Panc1 (cell line): ENCODE measurements around the gene TEX22. TPM values are rescaled to one million over a fixed set of nuclear protein-coding genes. Genes with fewer than 3 reads are reported as not detected.

ENCODE experiments used
- ATAC-seq: fragments of 200-7000 bp; cut with Tn5 transposase; 2 replicates; pipeline ENCODE4 v1.9.1; 2020; ENCODE audit warnings: mild to moderate bottlenecking, moderate library complexity
- BruUV-seq: library from RNA; stranded (reverse); fragments of 400-500 nt; replicated peaks from 2 replicates; lab custom pipeline; 2021; lab: Mats Ljungman, UMichigan
- CTCF ChIA-PET: fragments of 300-600 bp; sonication (Branson Sonifier 250); formaldehyde crosslinking; loops from one replicate; lab custom pipeline; 2022; ENCODE audit warnings: antibody characterized with exemption; lab: Charles Lee
- POLR2A ChIA-PET: fragments of 300-600 bp; sonication (Branson Sonifier 250); formaldehyde crosslinking; loops from one replicate; lab custom pipeline; 2022; ENCODE audit warnings: antibody characterized with exemption; lab: Charles Lee
- DNase-seq: peaks from one replicate; pipeline ENCODE4 v3.0.0-alpha.2; 2010; ENCODE audit warnings: low read depth, low spot score
- H3K27ac ChIP-seq: 2 replicates; pipeline ENCODE4 v1.5.1; 2011; ENCODE audit warnings: mild to moderate bottlenecking, low read length, inconsistent platforms
- H3K27me3 ChIP-seq: fragments of 200-500 bp; sonication (Bioruptor generic); 2 replicates; pipeline ENCODE4 v1.6.0; 2014; ENCODE audit warnings: low read length, inconsistent platforms; ENCODE audit not compliant: control insufficient read depth, insufficient read depth
- H3K36me3 ChIP-seq: fragments of 200-500 bp; sonication (Bioruptor generic); 2 replicates; pipeline ENCODE4 v1.5.1; 2014; ENCODE audit warnings: inconsistent platforms, mild to moderate bottlenecking, low read length, moderate library complexity; ENCODE audit not compliant: control insufficient read depth, insufficient read depth
- H3K4me1 ChIP-seq: 2 replicates; pipeline ENCODE4 v1.5.1; 2011; ENCODE audit warnings: inconsistent platforms, mild to moderate bottlenecking, low read length, moderate library complexity; ENCODE audit not compliant: control insufficient read depth, insufficient read depth
- H3K4me3 ChIP-seq, 2 experiments: 2 replicates each; pipeline ENCODE4 v1.5.1; 2011 to 2012; ENCODE audit warnings: low read depth in 2 of 2, low read length in 2 of 2, mild to moderate bottlenecking in 2 of 2, inconsistent platforms in 1 of 2, moderate library complexity in 1 of 2
- H3K9me3 ChIP-seq: fragments of 200-500 bp; sonication (Bioruptor generic); 2 replicates; pipeline ENCODE4 v1.5.1; 2014; ENCODE audit warnings: low read depth, mild to moderate bottlenecking, inconsistent platforms, low read length, moderate library complexity; ENCODE audit not compliant: control insufficient read depth, insufficient read depth
- CTCF ChIP-seq: fragments of 450-650 bp; IDR thresholded peaks from 2 replicates; pipeline ENCODE4 v1.5.1; 2017; ENCODE audit warnings: mild to moderate bottlenecking
- POLR2AphosphoS5 ChIP-seq: IDR thresholded peaks from 2 replicates; pipeline ENCODE4 v1.6.1; 2012; ENCODE audit warnings: mild to moderate bottlenecking, low read depth, low read length, moderate library complexity
- REST ChIP-seq, 2 experiments: IDR thresholded peaks; 2 replicates each; pipeline ENCODE4 v1.6.1; 2011 to 2012; ENCODE audit warnings: low read depth in 2 of 2, control low read depth in 1 of 2, low read length in 1 of 2, mild to moderate bottlenecking in 1 of 2, moderate library complexity in 1 of 2; ENCODE audit not compliant: insufficient read depth in 1 of 2
- SIN3A ChIP-seq: IDR thresholded peaks from 2 replicates; pipeline ENCODE4 v1.6.1; 2012; ENCODE audit warnings: low read depth, mild to moderate bottlenecking, low read length, moderate library complexity, borderline replicate concordance; ENCODE audit not compliant: insufficient read depth
- TCF7L2 ChIP-seq: IDR thresholded peaks from 2 replicates; pipeline ENCODE4 v1.6.1; 2011; ENCODE audit warnings: mild to moderate bottlenecking, low read depth, low read length, inconsistent platforms
- in situ Hi-C: cut with HindIII; loops from 2 replicates; pipeline ENCODE4 v1.10.0; 2016; ENCODE audit warnings: low sequenced_read_pairs, low pct_unique_long_range_greater_than_20kb
- intact Hi-C: fragments of 100-400 bp; cut with micrococcal nuclease; formaldehyde crosslinking; loops from one replicate; pipeline ENCODE4 v1.10.0; 2022; ENCODE audit not compliant: unreplicated experiment
- total RNA-seq: library from RNA; stranded (reverse); gene quantifications from one replicate; pipeline ENCODE4 v1.2.1, GENCODE V29; 2021; ENCODE audit not compliant: unreplicated experiment

TEX22 gene
- total RNA-seq, 1 experiment from 2014 or later: 2.9 TPM

GRCh38 chr14:105380756-105381155, 17.6 kb upstream of the TEX22 start:
- Histone ChIP-seq H3K4me1 (no peaks in the 10 kb centered on the region), H3K27ac (no peak overlapping the region), H3K27me3 (no peaks in the 10 kb centered on the region), H3K4me3 (no peak overlapping the region), H3K9me3 (no peaks in the 10 kb centered on the region), H3K36me3 (no peaks in the 10 kb centered on the region)
- TF ChIP-seq REST (IDR thresholded peaks at IDR 0.05; ENCODE audit: insufficient read depth in 1 of 2, low read depth in 2 of 2, low read length in 1 of 2): no peak
- intact Hi-C loops: no loop called here
- POLR2A ChIA-PET: no interaction called here
- in situ Hi-C loops: no loop called here
- DNase-seq: no peak
- BruUV-seq: no TSS peak
- CTCF ChIA-PET: no interaction called here
- ATAC-seq: no peak

GRCh38 chr14:105381446-105382342, 16.6 kb upstream of the TEX22 start:
- CTCF ChIA-PET: no interaction called here
- TF ChIP-seq SIN3A: no peak
- no peak for TF ChIP-seq CTCF
- TF ChIP-seq POLR2AphosphoS5: no peak
- TF ChIP-seq TCF7L2: no peak
- TF ChIP-seq REST (IDR thresholded peaks at IDR 0.05; ENCODE audit: insufficient read depth in 1 of 2, low read depth in 2 of 2, low read length in 1 of 2): no peak; a peak in 1 of 4 replicates

More at GRCh38 chr14:105381446-105382342, 16.6 kb upstream of the TEX22 start:
- Histone ChIP-seq H3K9me3 (no peaks in the 10 kb centered on the region), H3K27ac (no peak overlapping the region), H3K4me3 (no peak overlapping the region), H3K27me3 (no peaks in the 10 kb centered on the region), H3K4me1 (no peaks in the 10 kb centered on the region), H3K36me3 (no peaks in the 10 kb centered on the region)
- intact Hi-C loops: no loop called here
- ATAC-seq: no peak
- in situ Hi-C loops: no loop called here
- POLR2A ChIA-PET: no interaction called here
- BruUV-seq: no TSS peak
- no peak for DNase-seq
